MCF 10A (cell line): ENCODE results near the gene PHACTR3. TPM values are rescaled to one million over a fixed set of nuclear protein-coding genes. Genes with fewer than 3 reads are reported as not detected.

ENCODE experiments used
- BruUV-seq: library from RNA; stranded (reverse); fragments of 400-500 nt; replicated peaks from 2 replicates; lab custom pipeline; 2021; lab: Mats Ljungman, UMichigan
- CTCF ChIA-PET: fragments of 300-600 bp; sonication (Branson Sonifier 250); formaldehyde crosslinking; extraction: SDS; loops from one replicate; lab custom pipeline; 2021; ENCODE audit warnings: antibody characterized with exemption, inconsistent platforms; lab: Yijun Ruan, JAX
- POLR2A ChIA-PET: fragments of 300-600, 350-650 bp; sonication (Branson Sonifier 250); formaldehyde crosslinking; extraction: SDS; loops from one replicate; lab custom pipeline; 2020; ENCODE audit warnings: antibody characterized with exemption, inconsistent platforms; lab: Yijun Ruan, JAX
- DNase-seq: peaks from one replicate; pipeline ENCODE4 v3.0.0-alpha.2; 2018; ENCODE audit not compliant: unreplicated experiment
- H3K27ac Mint-ChIP-seq: one replicate; pipeline ENCODE4 v1.8.0; 2022; ENCODE audit warnings: mild to moderate bottlenecking, low read depth, mixed read lengths; ENCODE audit not compliant: unreplicated experiment
- H3K27me3 Mint-ChIP-seq: one replicate; pipeline ENCODE4 v1.8.0; 2022; ENCODE audit warnings: mixed read lengths; ENCODE audit not compliant: insufficient read depth, unreplicated experiment
- H3K36me3 Mint-ChIP-seq: one replicate; pipeline ENCODE4 v1.8.0; 2022; ENCODE audit warnings: mild to moderate bottlenecking, moderate library complexity, mixed read lengths; ENCODE audit not compliant: insufficient read depth, unreplicated experiment
- H3K4me1 Mint-ChIP-seq: one replicate; pipeline ENCODE4 v1.8.0; 2022; ENCODE audit warnings: mixed read lengths; ENCODE audit not compliant: insufficient read depth, unreplicated experiment
- H3K4me3 Mint-ChIP-seq: one replicate; pipeline ENCODE4 v1.8.0; 2022; ENCODE audit warnings: mild to moderate bottlenecking, moderate library complexity, mixed read lengths; ENCODE audit not compliant: unreplicated experiment
- H3K9me3 Mint-ChIP-seq: one replicate; pipeline ENCODE4 v1.8.0; 2022; ENCODE audit warnings: mixed read lengths; ENCODE audit not compliant: unreplicated experiment
- CTCF ChIP-seq: fragments of 200-600 bp; IDR thresholded peaks from one replicate; pipeline ENCODE4 v1.8.0; 2022; ENCODE audit warnings: antibody characterized with exemption, mild to moderate bottlenecking; ENCODE audit not compliant: unreplicated experiment
- intact Hi-C: fragments of 100-400 bp; cut with micrococcal nuclease; formaldehyde crosslinking; loops from 2 replicates; pipeline ENCODE4 v1.14.1; 2022
- total RNA-seq: library from RNA; stranded (reverse); gene quantifications from 2 replicates; pipeline ENCODE4 v1.2.3, GENCODE V29; 2022

PHACTR3 gene
- total RNA-seq, 1 experiment from 2014 or later: 22.8 TPM

- POLR2A ChIA-PET: no interaction called here
- no peak overlapping the region for H3K4me3 Mint-ChIP-seq
- DNase-seq: no peak
- TF ChIP-seq CTCF: no peak
- intact Hi-C loops: no loop called here
- no peaks in the 10 kb centered on the region for H3K27me3 Mint-ChIP-seq
- BruUV-seq: no TSS peak
- H3K9me3 Mint-ChIP-seq: no peaks in the 10 kb centered on the region
- peaks cover 7% of the 10 kb centered on the region for H3K36me3 Mint-ChIP-seq
- CTCF ChIA-PET: interaction anchor here (0.6 to 1.6 kb wide), 6 partner anchors 18 to 1747 kb away, joined by 3 to 8 read pairs (median 3); no protein-coding TSS in a partner anchor
- no peak overlapping the region for H3K27ac Mint-ChIP-seq
- H3K4me1 Mint-ChIP-seq: no peaks in the 10 kb centered on the region
Measured at GRCh38 chr20:59807909-59808728, 203.8 kb downstream of the PHACTR3 start.

GRCh38 chr20:59808729-59809381 is 204.5 kb downstream of the PHACTR3 start:
- CTCF ChIA-PET: interaction anchor here (0.7 to 1.6 kb wide), 5 partner anchors 17 to 1747 kb away, joined by 3 to 8 read pairs (median 4); no protein-coding TSS in a partner anchor
- Mint-ChIP-seq H3K4me3 (no peak overlapping the region), H3K36me3 (peaks cover 7% of the 10 kb centered on the region), H3K9me3 (no peaks in the 10 kb centered on the region), H3K27ac (no peak overlapping the region), H3K4me1 (no peaks in the 10 kb centered on the region), H3K27me3 (no peaks in the 10 kb centered on the region)
- no peak for TF ChIP-seq CTCF
- no TSS peak for BruUV-seq
- DNase-seq: no peak
- POLR2A ChIA-PET: interaction anchor here (1.3 kb wide), 1 partner anchor 13 kb away, joined by 3 read pairs; no protein-coding TSS in a partner anchor
- intact Hi-C loops: no loop called here

- POLR2A ChIA-PET: interaction anchor here (1.3 kb wide), 1 partner anchor 12 kb away, joined by 3 read pairs; no protein-coding TSS in a partner anchor
- intact Hi-C loops: no loop called here
- no peak for DNase-seq
- no TSS peak for BruUV-seq
- no peaks in the 10 kb centered on the region for H3K4me1 Mint-ChIP-seq
- H3K9me3 Mint-ChIP-seq: no peaks in the 10 kb centered on the region
- no peak overlapping the region for H3K4me3 Mint-ChIP-seq
- no peaks in the 10 kb centered on the region for H3K27me3 Mint-ChIP-seq
- TF ChIP-seq CTCF: no peak
- peaks cover 7% of the 10 kb centered on the region for H3K36me3 Mint-ChIP-seq
- CTCF ChIA-PET: interaction anchor here (0.8 to 1.1 kb wide), 3 partner anchors 19 to 239 kb away, joined by 3 to 5 read pairs (median 4); no protein-coding TSS in a partner anchor
- H3K27ac Mint-ChIP-seq: no peak overlapping the region
Measured at GRCh38 chr20:59809630-59810448, 205.5 kb downstream of the PHACTR3 start.
